ENCODE data around the gene PIN4. TPM values are rescaled to one million over a fixed set of nuclear protein-coding genes. Genes with fewer than 3 reads are reported as not detected.
"Not testable (repeated sequence)": the region's sequence is repeated elsewhere in the genome, so short reads cannot be mapped to it uniquely, and the experiment has no call there.

PIN4 gene
- 21.6 and 24.0 TPM in 2 replicates for total RNA-seq (2014; rRNA removed; shearing (Covaris generic))

- DNase-seq (ENCODE audit: low spot score) = peak; percentile 96
These were observed at the start of gene PIN4 for GRCh38 chrX:72181178-72182125. Gene PIN4 (plus strand): TSS chrX:72181757. CDS start chrX:72181786, 29 bp downstream.

GRCh38 chrX:72132456-72132855 lies 49.1 kb upstream of the PIN4 start:
- DNase-seq (ENCODE audit: low spot score) = no peak

GRCh38 chrX:72133851-72134546 lies 47.6 kb upstream of the PIN4 start:
- no peak for DNase-seq (ENCODE audit: low spot score)

- DNase-seq (ENCODE audit: low spot score) = no peak
These were observed 43.6 kb upstream of the PIN4 start for GRCh38 chrX:72137846-72138495.

GRCh38 chrX:72139538-72139937 lies 42.0 kb upstream of the PIN4 start:
- no peak for DNase-seq (ENCODE audit: low spot score)

GRCh38 chrX:72141372-72142004 lies 40.1 kb upstream of the PIN4 start:
- DNase-seq (ENCODE audit: low spot score) = no peak

GRCh38 chrX:72142094-72142793 lies 39.3 kb upstream of the PIN4 start:
- no peak for DNase-seq (ENCODE audit: low spot score)

- no peak for DNase-seq (ENCODE audit: low spot score)
These were observed 38.6 kb upstream of the PIN4 start for GRCh38 chrX:72142794-72143608.

- DNase-seq (ENCODE audit: low spot score) = no peak
These were observed 38.0 kb upstream of the PIN4 start for GRCh38 chrX:72143609-72143907.

- no peak for DNase-seq (ENCODE audit: low spot score)
These were observed 36.4 kb upstream of the PIN4 start for GRCh38 chrX:72145181-72145580.

GRCh38 chrX:72146527-72146926 lies 35.0 kb upstream of the PIN4 start:
- no peak for DNase-seq (ENCODE audit: low spot score)

- no peak for DNase-seq (ENCODE audit: low spot score)
These were observed 22.8 kb upstream of the PIN4 start for GRCh38 chrX:72158773-72159172.

- DNase-seq (ENCODE audit: low spot score) = no peak
These were observed 21.8 kb upstream of the PIN4 start for GRCh38 chrX:72159769-72160168.

GRCh38 chrX:72165551-72165950 lies 16.0 kb upstream of the PIN4 start:
- DNase-seq (ENCODE audit: low spot score) = no peak

- peak; percentile 68 for DNase-seq (ENCODE audit: low spot score)
These were observed 12.4 kb upstream of the PIN4 start for GRCh38 chrX:72169008-72169728.

- not testable (repeated sequence) for DNase-seq (ENCODE audit: low spot score)
These were observed 5.3 kb upstream of the PIN4 start for GRCh38 chrX:72176289-72176688.

- DNase-seq (ENCODE audit: low spot score) = no peak
These were observed 4.6 kb upstream of the PIN4 start for GRCh38 chrX:72176981-72177380.

GRCh38 chrX:72180539-72180938 lies 1.0 kb upstream of the PIN4 start:
- no peak for DNase-seq (ENCODE audit: low spot score)

GRCh38 chrX:72182924-72183323 lies 1.4 kb downstream of the PIN4 start:
- DNase-seq (ENCODE audit: low spot score) = no peak
